Tibial nerve (tissue), 4 donors: Measurements from ENCODE around the gene PHF21B.

ENCODE experiments used
- CTCF ChIP-seq, 5 experiments: fragments of 200-600 bp in 3 of 5; fragments of 450-650 bp in 2 of 5; sonication (generic) in 3 of 5; IDR thresholded peaks; one replicate each; pipeline ENCODE4 v1.5.1; 2016 to 2019; ENCODE audit warnings: antibody characterized with exemption in 5 of 5, mild to moderate bottlenecking in 3 of 5, moderate library complexity in 2 of 5
- EP300 ChIP-seq, 2 donors: sonication (generic); formaldehyde crosslinking; IDR thresholded peaks; one replicate each; pipeline ENCODE4 v1.6.1; 2017; ENCODE audit warnings: antibody characterized with exemption in 2 of 2, mild to moderate bottlenecking in 1 of 2
- POLR2A ChIP-seq, 2 donors: fragments of 450-650 bp; IDR thresholded peaks; one replicate each; pipeline ENCODE4 v1.6.1; 2017; ENCODE audit warnings: antibody characterized with exemption in 2 of 2, mild to moderate bottlenecking in 2 of 2, moderate library complexity in 2 of 2

- no peak for TF ChIP-seq EP300 (IDR thresholded peaks at IDR 0.05)
- no peak for TF ChIP-seq CTCF (IDR thresholded peaks at IDR 0.05)
- no peak for TF ChIP-seq POLR2A (IDR thresholded peaks at IDR 0.05)
Measured at GRCh38 chr22:44878483-44879300, 131.1 kb downstream of the PHF21B start.
